HG03342 (cell line): ENCODE data around the gene LCN2.

Experiments used
- ATAC-seq: cut with Tn5 transposase; IDR thresholded peaks from one replicate; pipeline ENCODE4 v1.9.1; 2021; ENCODE audit warnings: mild to moderate bottlenecking, moderate library complexity; ENCODE audit not compliant: unreplicated experiment

Gene LCN2

GRCh38 chr9:128146591-128147120 is 2.6 kb upstream of the LCN2 start:
- ATAC-seq, result no peak

GRCh38 chr9:128148509-128149000 is 698 bp upstream of the LCN2 start:
- no peak for ATAC-seq

GRCh38 chr9:128149951-128150593 is 819 bp downstream of the LCN2 start:
- ATAC-seq, result no peak

GRCh38 chr9:128150594-128151308 is 1.5 kb downstream of the LCN2 start:
- ATAC-seq, result no peak

GRCh38 chr9:128151309-128152132 is 2.3 kb downstream of the LCN2 start:
- ATAC-seq, result no peak

GRCh38 chr9:128152133-128153059 is 3.1 kb downstream of the LCN2 start:
- ATAC-seq, result no peak

GRCh38 chr9:128153060-128153946 is 4.0 kb downstream of the LCN2 start:
- no peak for ATAC-seq

GRCh38 chr9:128153947-128154695 is 4.9 kb downstream of the LCN2 start:
- ATAC-seq, result no peak

- ATAC-seq, result no peak
Observed at GRCh38 chr9:128155736-128156500, 6.7 kb downstream of the LCN2 start.

GRCh38 chr9:128159522-128159783 is 10.2 kb downstream of the LCN2 start:
- no peak for ATAC-seq

GRCh38 chr9:128159784-128160602 is 10.7 kb downstream of the LCN2 start, which contains the start of gene BBLN:
Gene BBLN, plus strand, starts transcription at chr9:128160265. Its CDS starts 143 bp downstream, at chr9:128160408.
- peak; percentile 68 for ATAC-seq

- ATAC-seq, result peak; percentile 9
Observed at GRCh38 chr9:128160603-128160987, 11.3 kb downstream of the LCN2 start.

- ATAC-seq, result no peak
Observed at GRCh38 chr9:128161215-128161902, 12.1 kb downstream of the LCN2 start.

GRCh38 chr9:128162215-128163026 is 13.2 kb downstream of the LCN2 start:
- no peak for ATAC-seq

- no peak for ATAC-seq
Observed at GRCh38 chr9:128163027-128163515, 13.8 kb downstream of the LCN2 start.
